NCI-H1436 treated with DMSO at 0.1 percent for 48 hours (cell line): ENCODE data around the gene GPATCH2.
"Not testable (repeated sequence)": the region's sequence is repeated elsewhere in the genome, so short reads cannot be mapped to it uniquely, and the experiment has no call there.

Experiments used
- DNase-seq: peaks from one replicate; lab custom pipeline; 2025; lab: John Stamatoyannopoulos, UW

GPATCH2 gene

DNA sequence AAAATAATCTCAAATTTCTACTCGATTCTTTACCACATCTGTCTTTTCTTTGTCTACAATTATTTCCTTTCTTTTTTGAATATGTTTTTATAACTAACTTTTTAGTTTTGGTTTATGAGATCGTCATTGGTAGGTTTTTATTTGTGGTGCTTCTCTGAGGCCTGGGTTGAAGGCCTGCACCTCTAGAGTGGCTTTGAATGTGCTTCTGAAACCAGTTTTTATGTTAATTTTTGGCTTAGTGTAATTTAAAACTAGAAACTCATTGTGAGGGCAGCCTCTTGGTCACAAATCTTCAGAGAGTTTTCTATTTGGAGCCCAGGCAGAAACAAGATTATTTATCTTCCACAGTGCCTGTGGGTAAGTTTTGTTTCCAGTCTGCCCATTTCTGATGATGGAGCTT lies 187.0 kb downstream of the GPATCH2 start:
- no peak for DNase-seq

DNA sequence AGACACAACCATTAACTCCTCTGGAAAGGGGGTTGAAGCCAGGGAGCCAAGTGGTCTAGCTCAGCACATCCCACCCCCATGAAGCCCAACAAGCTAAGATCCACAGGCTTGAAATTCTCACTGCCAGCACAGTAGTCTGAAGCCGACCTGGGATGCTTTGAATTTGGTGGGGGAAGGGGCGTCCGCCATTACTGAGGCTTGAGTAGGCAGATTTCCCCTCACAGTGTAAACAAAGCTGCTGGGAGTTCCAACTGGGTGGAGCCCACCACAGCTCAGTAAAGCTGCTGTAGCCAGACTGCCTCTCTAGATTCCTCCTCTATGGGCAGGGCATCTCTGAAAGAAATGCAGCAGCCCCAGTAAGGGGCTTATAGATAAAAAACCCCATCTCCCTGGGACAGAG lies 193.5 kb downstream of the GPATCH2 start:
- DNase-seq = no peak

DNA sequence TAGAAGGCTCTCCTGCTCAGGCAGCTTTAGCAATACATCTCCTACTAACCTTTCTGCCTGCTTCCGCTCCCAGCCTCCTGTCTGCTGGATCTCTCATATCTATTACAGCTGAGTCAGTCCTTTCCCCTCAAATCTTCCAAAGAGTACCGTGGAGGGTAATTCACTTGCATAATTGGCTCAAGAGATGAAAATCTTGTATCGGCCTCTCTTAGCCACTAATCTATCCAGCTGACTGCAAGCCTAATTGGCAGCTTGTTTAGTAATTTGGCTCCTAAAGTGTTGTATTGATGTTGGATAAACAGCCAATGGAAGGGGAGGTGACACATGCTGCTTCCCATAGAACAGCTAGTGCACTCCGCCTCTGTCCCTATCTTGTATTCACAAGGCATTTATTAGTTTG lies 195.7 kb downstream of the GPATCH2 start:
- DNase-seq = no peak

DNA sequence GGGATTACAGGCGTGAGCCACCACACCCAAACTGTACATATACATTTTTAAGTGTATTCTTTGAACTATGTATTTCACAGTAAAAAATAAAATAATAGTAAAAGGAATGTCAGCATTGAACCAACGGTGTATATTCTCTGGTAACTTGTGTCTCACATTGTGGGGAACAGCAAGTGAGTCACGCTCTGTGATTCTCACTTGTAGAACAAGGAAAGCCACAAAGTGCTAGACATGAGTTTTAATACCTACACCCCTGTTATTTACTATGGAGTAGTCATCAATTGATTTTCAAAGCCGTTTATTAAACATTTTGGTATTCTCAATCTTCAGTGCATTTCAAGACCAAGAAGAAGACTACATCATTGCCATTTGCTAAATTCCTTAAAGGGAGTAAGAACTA lies 197.2 kb downstream of the GPATCH2 start:
- DNase-seq = no peak

DNA sequence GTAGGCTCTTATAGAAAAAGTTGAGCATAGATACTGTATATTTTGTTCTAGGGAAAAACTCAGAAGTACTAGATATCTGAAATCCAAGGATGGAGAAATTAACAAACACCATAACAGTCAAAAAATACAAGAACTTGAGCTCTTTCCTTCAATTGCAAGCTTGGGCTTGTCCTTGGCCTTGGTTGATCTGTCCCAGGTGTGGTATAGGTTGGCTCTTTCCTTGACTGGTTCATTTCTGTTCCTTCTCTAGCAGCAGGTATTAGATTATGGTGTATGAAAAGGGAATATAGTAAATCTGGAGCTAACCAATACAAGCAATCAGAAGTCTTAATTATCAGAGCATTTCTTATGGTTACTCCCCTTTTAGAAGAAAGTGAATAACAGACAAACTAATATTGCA lies 198.6 kb downstream of the GPATCH2 start:
- no peak for DNase-seq

DNA sequence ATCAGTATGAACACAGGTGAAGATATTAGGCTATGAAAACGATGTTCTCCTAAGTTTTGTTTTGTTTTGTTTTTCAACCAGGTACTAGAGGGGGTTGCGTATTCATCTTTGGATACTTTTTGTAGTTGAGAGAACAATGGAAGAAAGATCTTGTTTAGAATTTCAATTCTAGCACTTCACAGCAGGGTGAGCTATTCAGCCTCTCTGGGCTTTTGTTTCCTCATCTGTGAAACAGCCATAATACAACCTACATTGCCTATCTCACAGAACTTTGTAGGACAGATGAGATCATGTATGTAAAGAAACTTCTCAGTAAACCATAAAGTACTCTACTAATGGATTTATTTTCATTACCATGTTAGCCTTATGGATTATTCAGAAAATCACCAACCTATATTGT lies 199.5 kb downstream of the GPATCH2 start:
- no peak for DNase-seq

DNA sequence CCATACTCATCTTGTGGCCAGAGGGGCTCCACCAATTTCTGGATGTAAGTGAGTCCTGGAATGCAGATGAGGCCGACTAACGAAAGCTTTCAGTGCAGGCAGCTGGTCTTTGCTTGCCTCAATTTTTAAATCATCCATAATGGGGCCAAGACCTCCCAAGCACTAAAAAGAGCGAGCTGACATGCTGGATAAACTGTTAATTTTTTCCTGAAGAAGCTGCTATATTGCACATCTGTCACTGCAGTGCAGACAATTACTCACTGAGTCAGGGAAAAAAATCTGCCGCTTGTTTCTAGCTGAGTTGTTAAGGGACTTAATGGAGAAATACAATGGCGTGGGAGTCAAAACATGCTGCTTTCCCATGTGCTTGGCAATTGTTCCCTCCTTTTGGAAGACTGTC lies 205.5 kb downstream of the GPATCH2 start:
- no peak for DNase-seq

DNA sequence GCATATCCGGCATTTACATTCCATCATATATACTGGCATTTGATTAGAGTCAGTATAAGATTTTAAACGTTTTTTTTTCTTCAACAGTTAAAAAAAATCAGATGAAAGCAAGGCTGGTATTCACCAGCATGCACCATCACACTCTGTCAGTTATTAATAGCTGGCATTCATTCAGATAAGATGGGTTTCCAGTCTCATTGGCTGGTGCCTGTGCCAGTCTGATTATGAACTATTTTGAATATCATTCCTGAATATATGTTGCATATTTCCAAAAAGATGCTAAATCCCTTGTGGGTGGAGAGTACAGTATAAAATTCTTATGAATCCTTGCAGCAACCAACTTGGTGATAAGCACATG lies 211.7 kb downstream of the GPATCH2 start:
- DNase-seq = no peak

DNA sequence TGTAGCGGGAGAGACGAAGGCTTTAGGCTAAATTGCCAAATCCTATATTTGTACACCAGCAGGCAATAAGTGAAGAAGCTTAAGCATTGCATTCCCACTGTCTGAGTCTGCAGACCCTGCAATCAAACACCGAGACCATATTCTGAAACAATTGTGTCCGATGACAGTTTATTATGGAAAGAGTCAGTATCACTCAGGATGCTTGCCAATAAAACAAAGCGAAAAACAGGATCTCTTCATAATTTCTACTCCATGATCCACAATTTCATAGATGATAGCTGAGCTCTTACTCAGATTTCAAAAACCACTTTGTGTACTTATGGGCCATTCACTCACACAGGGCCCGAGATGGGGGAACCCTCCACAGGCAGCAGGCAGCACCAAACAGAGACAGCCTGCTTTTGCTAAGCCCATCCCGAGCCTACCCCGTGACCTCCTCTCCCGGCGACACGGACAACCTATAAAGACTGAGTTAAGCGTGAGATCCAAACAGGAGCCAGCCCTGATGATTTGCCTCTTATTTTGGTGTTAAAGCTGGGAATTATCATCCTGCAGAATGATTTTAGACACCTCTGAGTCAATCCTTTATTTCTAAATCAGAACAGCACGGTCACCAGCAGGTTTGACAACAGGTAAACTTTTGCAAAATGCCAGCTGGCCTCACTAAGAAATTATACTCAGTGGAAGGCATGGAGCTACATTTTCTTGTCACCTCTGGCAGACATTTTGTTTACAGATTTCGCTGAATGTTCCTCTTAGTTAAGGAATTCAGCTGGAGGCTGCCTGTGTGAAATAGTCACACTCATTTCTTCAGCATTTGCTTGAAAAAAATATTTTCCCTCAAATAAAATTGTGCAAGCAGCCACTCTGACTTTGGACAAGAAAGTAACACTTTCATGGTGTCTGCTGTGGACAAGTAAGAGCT lies 212.4 kb downstream of the GPATCH2 start:
- DNase-seq = no peak

DNA sequence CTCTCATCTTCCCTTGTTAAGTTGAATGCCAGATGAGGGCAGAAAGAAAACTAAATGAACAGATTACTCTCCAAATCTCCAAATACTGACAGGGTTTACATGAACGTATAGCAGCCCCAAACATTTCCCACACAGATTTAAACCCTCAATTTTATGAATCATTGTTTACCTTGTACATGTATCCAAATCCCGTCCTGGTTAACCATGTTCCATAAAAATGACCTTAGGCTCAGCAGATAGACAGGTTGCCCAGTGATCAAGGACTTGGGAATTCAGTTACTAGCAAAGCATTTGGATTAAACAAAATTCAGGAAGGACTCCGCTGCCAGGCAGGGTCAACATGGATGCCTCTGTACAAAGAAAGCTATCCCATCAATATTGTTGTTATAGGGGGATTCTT lies 213.5 kb downstream of the GPATCH2 start:
- DNase-seq = no peak

DNA sequence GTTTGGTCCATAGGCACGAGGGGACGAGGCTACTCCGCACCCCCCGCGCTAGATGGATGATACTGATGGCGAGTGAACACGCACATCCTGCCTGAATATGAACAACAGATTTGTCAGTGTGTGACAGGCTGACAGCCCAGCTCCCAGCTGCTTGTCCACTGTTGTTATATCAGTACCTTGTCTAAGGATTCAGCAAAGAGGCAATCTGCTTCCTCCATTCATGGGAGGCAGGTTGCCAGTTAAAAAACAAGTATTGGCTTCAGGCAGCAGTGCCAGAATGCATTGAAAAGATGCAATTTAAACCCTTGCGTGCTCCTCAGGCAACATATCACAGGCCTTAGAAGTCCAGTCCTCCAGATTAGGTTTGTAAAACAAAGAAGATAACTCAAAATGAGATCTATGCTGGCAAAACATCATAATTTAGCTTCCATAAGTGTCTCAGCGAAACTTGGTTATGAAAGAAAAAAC lies 223.3 kb downstream of the GPATCH2 start:
- no peak for DNase-seq

DNA sequence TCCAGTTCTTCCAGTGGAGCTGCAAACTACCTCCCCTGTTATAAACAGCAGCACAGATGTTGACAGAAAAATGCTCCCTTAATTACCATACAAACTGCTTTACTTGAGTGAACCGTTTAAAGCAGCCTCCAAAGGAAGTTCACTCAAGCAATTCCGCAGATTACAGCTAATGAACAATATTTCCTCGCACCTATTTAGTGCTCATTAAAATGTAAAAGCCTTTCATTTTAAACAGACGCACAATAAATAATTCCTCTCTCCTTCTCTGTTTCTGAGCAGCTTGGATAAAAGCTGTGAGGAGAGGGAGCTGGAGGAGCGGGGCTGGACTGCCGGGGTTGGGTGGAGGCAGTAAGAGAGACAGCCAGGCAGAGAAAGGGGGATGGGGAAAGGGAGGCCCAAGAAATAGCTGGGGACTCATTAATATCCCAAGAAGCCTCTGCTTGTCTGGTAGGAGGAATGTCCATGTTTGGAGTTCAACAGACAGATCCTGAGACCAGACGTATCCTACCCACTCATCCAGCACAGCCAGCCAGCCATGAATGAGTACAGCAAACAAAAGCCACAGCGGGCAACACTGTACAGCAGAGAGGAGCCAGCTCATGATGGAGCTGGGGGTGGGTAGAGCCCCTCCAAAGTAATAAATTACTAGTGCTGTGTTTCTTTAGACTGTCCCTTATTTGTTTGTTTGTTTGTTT lies 227.7 kb downstream of the GPATCH2 start:
- no peak for DNase-seq

DNA sequence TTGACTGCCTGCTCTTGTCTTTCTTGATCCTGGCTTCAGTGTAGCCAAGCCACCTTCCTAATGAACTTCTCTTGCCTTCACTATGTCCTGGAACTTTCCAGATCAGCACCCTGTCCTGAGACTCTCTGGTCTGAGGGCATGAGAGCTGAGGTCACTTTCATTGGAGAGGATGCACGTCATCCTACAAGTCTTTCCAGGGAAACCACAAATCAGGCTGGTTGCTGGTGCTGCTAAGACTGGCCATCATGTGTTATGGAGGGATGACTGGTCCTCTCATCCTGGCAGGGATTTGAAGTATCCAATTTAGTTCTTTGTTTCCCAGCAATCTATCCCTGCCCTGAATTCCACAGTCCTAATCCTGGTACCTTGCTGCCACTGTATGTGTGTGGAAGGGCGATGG lies 228.6 kb downstream of the GPATCH2 start:
- DNase-seq = no peak

DNA sequence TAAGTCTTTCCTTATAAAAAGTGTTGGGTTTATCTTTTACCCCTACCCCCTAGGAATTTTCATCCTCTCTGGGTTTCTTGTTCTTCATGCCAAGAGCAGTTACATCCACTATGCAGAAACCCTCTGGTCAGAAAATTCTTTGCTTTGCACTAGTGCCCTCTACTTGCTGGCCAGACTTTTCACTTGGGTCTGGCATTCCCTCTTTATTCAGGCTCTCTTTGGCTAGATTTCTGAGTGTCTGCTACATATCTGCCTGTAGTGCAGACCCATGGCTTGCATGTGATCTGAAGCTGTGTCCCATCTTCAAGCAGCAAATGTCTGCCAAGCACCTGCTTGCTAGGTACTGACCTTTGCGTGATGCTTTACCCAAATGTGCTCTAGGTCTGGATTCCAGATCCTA lies 237.0 kb downstream of the GPATCH2 start:
- no peak for DNase-seq

DNA sequence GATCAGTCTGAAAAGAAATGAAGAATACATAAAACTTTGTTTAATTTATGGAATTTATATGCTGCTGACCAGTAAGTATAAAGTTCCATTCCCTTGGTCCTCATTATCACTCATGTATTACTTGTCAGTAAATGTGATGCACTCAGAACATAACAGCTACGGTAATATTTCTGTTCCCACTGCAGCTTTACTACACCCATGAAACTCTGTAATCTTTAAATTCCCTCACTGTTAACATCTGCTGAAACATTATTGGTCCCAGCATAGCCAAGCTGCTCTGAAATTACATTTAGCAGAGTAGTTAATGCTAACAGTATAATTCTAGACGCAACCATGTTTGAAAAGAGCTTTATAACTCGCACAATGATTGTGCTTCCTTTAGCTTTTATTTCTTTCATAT lies 238.4 kb downstream of the GPATCH2 start:
- no peak for DNase-seq

DNA sequence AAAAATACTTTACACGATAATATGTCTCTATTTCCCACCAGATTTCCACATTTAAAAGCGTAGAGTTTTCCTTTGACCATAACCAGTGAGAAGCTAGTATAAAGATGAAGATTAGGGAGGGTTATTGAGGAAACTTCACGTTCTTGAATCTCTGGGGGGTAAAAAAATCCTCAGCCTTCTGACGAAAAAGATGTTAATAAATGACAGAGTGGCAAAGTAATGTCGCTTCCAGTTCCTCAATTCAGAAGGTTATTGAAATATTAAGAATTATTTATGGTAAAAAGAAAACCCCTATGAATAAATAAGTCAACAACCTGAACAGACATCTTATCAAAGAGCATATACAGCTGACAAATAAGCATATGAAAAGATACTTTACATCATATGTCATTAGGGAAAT lies 241.0 kb downstream of the GPATCH2 start:
- no peak for DNase-seq

DNA sequence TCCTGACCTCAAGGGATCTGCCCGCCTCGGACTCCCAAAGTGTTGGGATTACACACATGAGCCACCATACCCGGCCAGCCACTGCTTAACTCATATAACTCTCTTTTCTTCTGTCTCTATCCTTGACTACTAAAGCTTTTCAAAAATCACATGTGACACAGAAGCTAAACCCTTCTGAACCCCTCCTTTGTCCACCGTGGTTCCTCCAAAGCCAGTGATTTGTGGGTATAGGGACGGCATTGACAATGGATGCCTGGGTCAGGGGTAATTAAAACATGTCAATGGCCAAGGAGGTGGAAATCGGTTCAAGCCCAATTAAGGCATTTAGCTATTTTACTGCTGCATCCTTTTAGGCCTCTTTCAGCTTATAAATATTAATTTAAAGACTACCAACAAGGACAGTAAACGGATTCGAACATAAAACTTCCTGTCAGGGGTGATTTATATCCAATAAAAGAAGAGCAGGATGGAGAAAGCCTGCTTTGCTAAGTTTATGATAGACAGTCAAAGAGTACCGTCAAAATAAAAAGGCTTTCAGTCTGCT lies 242.3 kb downstream of the GPATCH2 start:
- DNase-seq = no peak

DNA sequence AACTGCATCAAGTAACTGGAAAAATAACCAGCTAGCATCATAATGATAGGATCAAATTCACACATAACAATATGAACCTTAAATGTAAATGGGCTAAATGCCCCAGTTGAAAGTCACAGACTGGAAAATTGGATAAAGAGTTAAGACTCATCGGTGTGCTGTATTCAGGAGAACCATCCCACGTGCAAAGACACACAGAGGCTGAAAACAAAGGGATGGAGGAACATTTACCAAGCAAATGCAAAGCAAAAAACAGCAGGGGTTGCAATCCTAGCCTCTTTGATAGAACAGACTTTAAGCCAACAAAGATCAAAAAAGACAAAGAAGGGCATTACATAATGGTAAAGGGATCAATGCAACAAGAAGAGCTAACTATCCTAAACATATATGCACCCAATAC lies 249.1 kb downstream of the GPATCH2 start:
- not testable (repeated sequence) for DNase-seq

DNA sequence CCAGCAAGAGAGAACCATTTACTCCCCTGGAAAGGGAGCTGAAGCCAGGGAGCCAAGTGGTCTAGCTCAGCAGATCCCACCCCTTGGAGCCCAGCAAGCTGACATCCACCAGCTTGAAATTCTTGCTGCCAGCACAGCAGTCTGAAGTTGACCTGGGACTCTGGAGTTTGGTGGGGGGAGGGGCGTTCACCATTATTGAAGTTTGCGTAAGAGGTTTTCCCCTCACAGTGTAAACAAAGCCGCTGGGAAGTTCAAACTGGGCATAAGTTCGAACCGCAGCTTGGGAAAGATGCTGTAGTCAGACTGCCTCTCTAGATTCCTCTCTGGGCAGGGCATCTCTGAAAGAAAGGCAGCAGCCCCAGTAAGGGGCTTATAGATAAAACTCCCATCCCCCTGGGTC lies 251.1 kb downstream of the GPATCH2 start:
- DNase-seq = not testable (repeated sequence)

DNA sequence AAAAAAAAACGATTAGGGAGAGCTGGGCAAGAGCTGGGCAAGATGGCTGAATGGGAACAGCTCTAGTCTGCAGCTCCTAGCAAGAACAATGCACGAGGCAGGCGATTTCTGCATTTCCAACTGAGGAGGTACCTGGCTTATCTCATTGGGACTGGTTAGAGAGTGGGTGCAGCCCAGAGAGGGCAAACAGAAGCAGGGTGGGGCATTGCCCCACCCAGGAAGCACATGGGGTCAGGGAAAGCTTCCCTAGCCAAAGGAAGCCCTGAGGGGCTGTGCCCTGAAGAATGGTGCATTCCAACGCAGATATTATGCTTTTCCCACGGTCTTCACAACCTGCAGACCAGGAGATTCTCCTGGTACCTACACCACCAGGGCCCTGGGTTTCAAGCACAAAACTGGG lies 251.6 kb downstream of the GPATCH2 start:
- no peak for DNase-seq
